Parathyroid adenoma (tissue), 2 donors: Measurements from ENCODE around the gene MAPK8IP3.
"Not testable (repeated sequence)": the region's sequence is repeated elsewhere in the genome, so short reads cannot be mapped to it uniquely, and the experiment has no call there.

Experiments used
- H2AFZ ChIP-seq: fragments of 300-600 bp; sonication (generic); one replicate; pipeline ENCODE4 v1.7.0; 2017; ENCODE audit warnings: antibody characterized with exemption, mild to moderate bottlenecking
- H3K27ac ChIP-seq: fragments of 300-600 bp; sonication (generic); one replicate; pipeline ENCODE4 v1.7.0; 2017
- H3K27me3 ChIP-seq: fragments of 300-600 bp; sonication (generic); one replicate; pipeline ENCODE4 v1.7.0; 2017; ENCODE audit warnings: low read length; ENCODE audit not compliant: control insufficient read depth, insufficient read depth
- H3K36me3 ChIP-seq: fragments of 300-600 bp; sonication (generic); one replicate; pipeline ENCODE4 v1.7.0; 2017; ENCODE audit warnings: low read length; ENCODE audit not compliant: control insufficient read depth, insufficient read depth
- H3K4me1 ChIP-seq: fragments of 300-600 bp; sonication (generic); one replicate; pipeline ENCODE4 v1.7.0; 2017; ENCODE audit warnings: control low read depth
- H3K4me2 ChIP-seq: fragments of 300-600 bp; sonication (generic); one replicate; pipeline ENCODE4 v1.7.0; 2017; ENCODE audit warnings: low read length
- H3K4me3 ChIP-seq: fragments of 300-600 bp; sonication (generic); one replicate; pipeline ENCODE4 v1.7.0; 2017; ENCODE audit warnings: low read depth, low read length
- H3K79me2 ChIP-seq: fragments of 300-600 bp; sonication (generic); one replicate; pipeline ENCODE4 v1.7.0; 2017; ENCODE audit warnings: control low read depth
- H3K9ac ChIP-seq: fragments of 300-600 bp; sonication (generic); one replicate; pipeline ENCODE4 v1.7.0; 2017; ENCODE audit warnings: mild to moderate bottlenecking
- H3K9me3 ChIP-seq: fragments of 300-600 bp; sonication (generic); one replicate; pipeline ENCODE4 v1.7.0; 2017; ENCODE audit warnings: low read length; ENCODE audit not compliant: control insufficient read depth
- TF ChIP-seq, protein P1 (sequence below): fragments of 300-600 bp; sonication (generic); IDR thresholded peaks from one replicate; pipeline ENCODE4 v1.7.0; 2017; ENCODE audit warnings: antibody characterized with exemption, mild to moderate bottlenecking
- donor health status: primary hyperparathyroidism.

MAPK8IP3 gene

DNA sequence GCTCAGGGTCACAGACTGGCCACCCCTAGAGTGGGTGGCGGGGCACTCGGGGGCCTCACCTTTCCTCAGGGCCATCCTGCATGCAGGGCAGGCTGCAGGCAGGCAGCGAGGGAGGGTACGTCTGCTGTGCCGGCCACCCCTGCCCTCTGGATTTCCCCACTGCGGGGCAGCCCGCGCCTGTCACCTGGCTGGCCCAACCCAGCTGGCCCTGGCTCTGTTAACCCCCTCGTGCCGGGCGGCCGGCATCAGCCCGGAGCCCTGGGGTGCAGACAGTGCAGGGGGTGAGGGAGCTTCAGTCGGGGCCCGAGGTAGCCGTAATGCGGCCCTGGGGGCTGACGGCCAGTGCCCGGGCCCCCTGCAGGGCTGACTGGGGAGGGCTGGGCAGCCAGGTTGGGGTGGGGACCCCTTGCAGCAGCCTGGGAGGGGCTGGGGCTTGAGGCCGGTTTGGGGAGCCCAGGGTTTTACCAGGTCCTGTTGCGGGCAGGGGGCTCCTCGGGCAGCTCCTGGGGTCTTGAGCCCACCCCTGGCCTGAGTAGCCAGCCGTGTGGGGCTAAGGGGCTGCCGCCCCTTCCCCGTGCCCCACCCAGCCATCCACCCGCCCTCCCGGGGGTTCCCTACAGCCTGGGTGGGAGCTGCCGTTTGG, 87.7 kb downstream of the MAPK8IP3 start, which contains the start of gene IGFALS:
TSS of gene IGFALS (minus strand) at position 128 of the 643 bp plus-strand sequence. CDS start at position 75, 53 bp downstream.
- Histone ChIP-seq H3K27me3 (no peaks in the 10 kb centered on the region), H3K9ac (no peak within 1 kb of the TSS), H3K9me3 (no peaks in the 10 kb centered on the region), H3K4me1 (no peaks in the 10 kb centered on the region), H3K4me2 (no peak within 1 kb of the TSS), H3K79me2 (no peaks in the 10 kb centered on the region), H2AFZ (no peak within 1 kb of the TSS), H3K27ac (no peak within 1 kb of the TSS), H3K4me3 (no peak within 1 kb of the TSS), H3K36me3 (no peaks in the 10 kb centered on the region)
- TF ChIP-seq, protein P1, sequence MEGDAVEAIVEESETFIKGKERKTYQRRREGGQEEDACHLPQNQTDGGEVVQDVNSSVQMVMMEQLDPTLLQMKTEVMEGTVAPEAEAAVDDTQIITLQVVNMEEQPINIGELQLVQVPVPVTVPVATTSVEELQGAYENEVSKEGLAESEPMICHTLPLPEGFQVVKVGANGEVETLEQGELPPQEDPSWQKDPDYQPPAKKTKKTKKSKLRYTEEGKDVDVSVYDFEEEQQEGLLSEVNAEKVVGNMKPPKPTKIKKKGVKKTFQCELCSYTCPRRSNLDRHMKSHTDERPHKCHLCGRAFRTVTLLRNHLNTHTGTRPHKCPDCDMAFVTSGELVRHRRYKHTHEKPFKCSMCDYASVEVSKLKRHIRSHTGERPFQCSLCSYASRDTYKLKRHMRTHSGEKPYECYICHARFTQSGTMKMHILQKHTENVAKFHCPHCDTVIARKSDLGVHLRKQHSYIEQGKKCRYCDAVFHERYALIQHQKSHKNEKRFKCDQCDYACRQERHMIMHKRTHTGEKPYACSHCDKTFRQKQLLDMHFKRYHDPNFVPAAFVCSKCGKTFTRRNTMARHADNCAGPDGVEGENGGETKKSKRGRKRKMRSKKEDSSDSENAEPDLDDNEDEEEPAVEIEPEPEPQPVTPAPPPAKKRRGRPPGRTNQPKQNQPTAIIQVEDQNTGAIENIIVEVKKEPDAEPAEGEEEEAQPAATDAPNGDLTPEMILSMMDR = no peak

DNA sequence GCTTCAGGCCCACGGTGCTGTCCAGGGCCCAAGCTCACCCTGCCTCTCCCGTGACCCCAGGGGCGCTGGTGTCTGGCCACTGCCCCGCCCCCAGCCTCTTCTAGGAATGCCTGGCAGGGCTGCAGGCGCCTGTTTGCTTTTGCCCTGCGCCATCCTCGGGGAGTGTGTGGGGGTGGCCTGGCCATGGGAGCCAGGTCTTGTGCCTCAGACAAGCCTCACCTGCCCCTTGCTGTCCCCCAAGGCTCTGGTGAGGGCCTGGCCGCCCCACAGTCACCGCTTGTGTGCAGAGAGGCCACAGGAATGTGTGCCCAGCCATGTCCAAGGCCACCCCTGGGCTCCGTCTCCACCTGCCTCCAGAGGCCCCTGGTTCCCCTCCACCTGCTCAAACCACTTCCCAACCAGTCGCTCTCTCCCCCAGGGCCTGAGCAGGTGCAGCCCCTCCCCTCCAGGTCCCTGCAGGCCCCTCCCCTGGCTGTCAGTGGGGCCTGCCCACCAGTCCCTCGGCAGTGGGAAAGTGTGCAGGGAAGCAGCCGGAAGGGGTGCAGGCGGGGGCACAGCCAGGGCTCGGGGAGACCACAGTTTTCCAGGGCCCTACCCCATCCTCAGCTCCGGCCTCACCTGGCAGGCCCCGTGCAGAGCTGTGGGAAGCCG, 88.4 kb downstream of the MAPK8IP3 start:
- Histone ChIP-seq H2AFZ (no peak overlapping the region), H3K36me3 (no peaks in the 10 kb centered on the region), H3K4me1 (no peaks in the 10 kb centered on the region), H3K27me3 (no peaks in the 10 kb centered on the region), H3K9ac (no peak overlapping the region), H3K27ac (no peak overlapping the region), H3K4me2 (no peak overlapping the region), H3K9me3 (no peaks in the 10 kb centered on the region), H3K79me2 (no peaks in the 10 kb centered on the region), H3K4me3 (no peak overlapping the region)
- TF ChIP-seq, protein P1 = no peak

DNA sequence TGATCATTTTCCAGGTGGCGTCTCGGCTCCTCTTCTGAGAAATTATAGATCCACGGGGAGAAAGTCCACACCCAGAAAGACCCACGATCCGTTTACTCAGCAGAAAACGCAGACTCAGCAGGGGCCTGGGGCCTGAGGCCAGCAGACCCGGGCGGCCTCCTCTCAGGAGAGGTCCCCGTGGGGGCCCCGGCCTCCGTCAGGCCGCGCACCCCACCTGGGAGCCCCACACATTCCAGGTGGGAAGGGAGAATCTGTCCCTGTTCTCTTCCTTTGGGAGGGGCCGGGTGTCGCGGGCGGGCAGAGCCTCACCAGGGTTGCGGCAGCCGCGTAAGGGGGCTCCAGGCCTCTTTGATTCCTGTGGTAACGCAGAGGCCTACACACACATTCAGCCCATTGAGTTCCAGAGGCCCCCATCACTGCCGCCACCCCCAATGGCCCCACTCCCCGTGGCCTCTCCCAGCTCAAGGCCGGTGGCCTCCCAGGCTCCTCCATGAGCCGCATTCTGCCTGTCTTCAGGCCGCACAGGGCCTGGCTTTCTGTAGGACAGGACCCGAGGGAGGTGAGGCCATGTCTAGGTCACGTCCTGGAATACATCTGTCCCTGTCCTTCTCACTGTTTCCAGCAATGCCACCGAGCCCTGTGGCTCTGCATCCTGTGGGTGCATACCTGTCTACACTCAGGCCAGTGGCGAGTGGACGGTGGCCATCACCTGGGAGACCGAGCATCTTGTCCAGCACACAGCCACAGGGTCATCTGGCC, 89.1 kb downstream of the MAPK8IP3 start:
- Histone ChIP-seq H2AFZ (no peak overlapping the region), H3K27me3 (no peaks in the 10 kb centered on the region), H3K27ac (no peak overlapping the region), H3K36me3 (no peaks in the 10 kb centered on the region), H3K4me1 (no peaks in the 10 kb centered on the region), H3K4me3 (no peak overlapping the region), H3K4me2 (no peak overlapping the region), H3K79me2 (no peaks in the 10 kb centered on the region), H3K9me3 (no peaks in the 10 kb centered on the region), H3K9ac (no peak overlapping the region)
- TF ChIP-seq, protein P1 = no peak

DNA sequence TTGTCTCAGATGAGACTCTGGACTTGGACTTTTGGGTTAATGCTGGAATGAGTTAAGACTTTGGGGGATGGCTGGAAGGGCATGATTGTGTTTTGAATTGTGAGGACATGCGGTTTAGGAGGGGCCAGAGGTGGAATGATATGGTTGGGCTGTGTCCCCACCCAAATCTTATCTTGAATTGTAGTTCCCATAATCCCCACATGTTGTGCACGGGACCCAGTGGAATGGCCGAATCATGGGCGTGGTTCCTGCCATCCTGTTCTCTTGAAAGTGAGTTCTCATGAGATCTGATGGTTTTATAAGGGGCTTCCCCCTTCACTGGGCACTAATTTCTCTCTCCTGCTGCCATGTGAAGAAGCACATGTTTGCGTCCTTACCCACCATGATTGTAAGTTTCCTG, 93.3 kb downstream of the MAPK8IP3 start:
- not testable (repeated sequence) for H2AFZ ChIP-seq, H3K4me2 ChIP-seq, H3K27ac ChIP-seq, H3K36me3 ChIP-seq, H3K9ac ChIP-seq, H3K4me3 ChIP-seq, H3K4me1 ChIP-seq, H3K27me3 ChIP-seq, H3K9me3 ChIP-seq, H3K79me2 ChIP-seq

DNA sequence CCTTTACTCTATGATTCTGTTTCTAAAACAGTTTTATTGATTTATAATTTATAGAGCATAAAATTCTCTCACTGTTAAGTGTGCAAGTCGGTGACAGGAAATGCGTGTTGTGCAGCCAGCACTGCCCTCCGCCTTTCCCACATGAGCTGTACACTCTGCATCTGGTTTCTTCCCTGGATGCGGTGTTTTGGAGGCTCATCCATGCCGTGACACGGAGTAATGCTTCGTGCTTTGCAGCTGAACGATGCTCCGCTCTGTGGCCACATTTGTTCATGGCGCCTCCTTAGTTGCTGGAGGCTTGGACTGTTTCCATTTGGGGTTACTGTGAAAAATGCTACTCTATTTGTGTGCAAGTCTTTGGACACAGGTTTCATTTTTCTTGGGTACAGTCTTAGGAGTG, 94.7 kb downstream of the MAPK8IP3 start:
- H3K4me2 ChIP-seq = no peak overlapping the region
- H3K27me3 ChIP-seq = no peaks in the 10 kb centered on the region
- no peaks in the 10 kb centered on the region for H3K79me2 ChIP-seq
- H3K9me3 ChIP-seq = no peaks in the 10 kb centered on the region
- no peaks in the 10 kb centered on the region for H3K36me3 ChIP-seq
- no peak overlapping the region for H3K27ac ChIP-seq
- no peak overlapping the region for H2AFZ ChIP-seq
- H3K4me3 ChIP-seq = no peak overlapping the region
- H3K9ac ChIP-seq = no peak overlapping the region
- TF ChIP-seq, protein P1 = no peak
- H3K4me1 ChIP-seq = no peaks in the 10 kb centered on the region
